ENCODE results near the gene ABHD8. TPM values are rescaled to one million over a fixed set of nuclear protein-coding genes. Genes with fewer than 3 reads are reported as not detected.

ABHD8 gene
- total and polyA plus RNA-seq, 2 of the 13 experiments (the other 11 are each of a cell fraction or from before 2014, with no cell fraction given) = 6.3 to 7.2 TPM

- no peak for TF ChIP-seq ZNF333 (CRISPR knock-in tag; IDR thresholded peaks at IDR 0.05; ENCODE audit: borderline replicate concordance)
- no peak for TF ChIP-seq ARNT (IDR thresholded peaks at IDR 0.05)
- TF ChIP-seq CC2D1A (CRISPR knock-in tag; IDR thresholded peaks at IDR 0.05) = no peak
- TF ChIP-seq TBX2 (CRISPR knock-in tag; IDR thresholded peaks at IDR 0.05; ENCODE audit: borderline replicate concordance) = no peak
- TF ChIP-seq MEF2D (CRISPR knock-in tag; IDR thresholded peaks at IDR 0.05) = no peak
- no peak for TF ChIP-seq E2F5 (CRISPR knock-in tag; conservative IDR thresholded peaks at IDR 0.05)
- TF ChIP-seq ZNF501 (CRISPR knock-in tag; IDR thresholded peaks at IDR 0.05) = no peak
- 0 out of 2 replicates have a peak, but pooled peaks have one; percentile 33 for TF ChIP-seq GATAD2A (CRISPR knock-in tag; IDR thresholded peaks at IDR 0.05)
- no peak; the same call in 1 of the 2 replicates for TF ChIP-seq ZNF546 (CRISPR knock-in tag; conservative IDR thresholded peaks at IDR 0.05)
- TF ChIP-seq, protein P1, sequence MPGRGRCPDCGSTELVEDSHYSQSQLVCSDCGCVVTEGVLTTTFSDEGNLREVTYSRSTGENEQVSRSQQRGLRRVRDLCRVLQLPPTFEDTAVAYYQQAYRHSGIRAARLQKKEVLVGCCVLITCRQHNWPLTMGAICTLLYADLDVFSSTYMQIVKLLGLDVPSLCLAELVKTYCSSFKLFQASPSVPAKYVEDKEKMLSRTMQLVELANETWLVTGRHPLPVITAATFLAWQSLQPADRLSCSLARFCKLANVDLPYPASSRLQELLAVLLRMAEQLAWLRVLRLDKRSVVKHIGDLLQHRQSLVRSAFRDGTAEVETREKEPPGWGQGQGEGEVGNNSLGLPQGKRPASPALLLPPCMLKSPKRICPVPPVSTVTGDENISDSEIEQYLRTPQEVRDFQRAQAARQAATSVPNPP (CRISPR knock-in tag; IDR thresholded peaks at IDR 0.05) = no peak
- no peak for TF ChIP-seq CAMTA2 (CRISPR knock-in tag; IDR thresholded peaks at IDR 0.05; ENCODE audit: borderline replicate concordance)
- 0 out of 2 replicates have a peak, but pooled peaks have one; percentile 6 for TF ChIP-seq ARNT2 (CRISPR knock-in tag; IDR thresholded peaks at IDR 0.05; ENCODE audit: low read depth)
- TF ChIP-seq SSRP1 (CRISPR knock-in tag; IDR thresholded peaks at IDR 0.05) = no peak
- no peak for TF ChIP-seq ELF4 (CRISPR knock-in tag; IDR thresholded peaks at IDR 0.05; ENCODE audit: borderline replicate concordance)
- TF ChIP-seq REL (CRISPR knock-in tag; conservative IDR thresholded peaks at IDR 0.05) = no peak
- no peak for TF ChIP-seq ZBTB21 (CRISPR knock-in tag; IDR thresholded peaks at IDR 0.05)
- TF ChIP-seq POLR2AphosphoS2 (IDR thresholded peaks at IDR 0.05; ENCODE audit: low read depth, low read length) = no peak
- TF ChIP-seq ZNF530 (CRISPR knock-in tag; IDR thresholded peaks at IDR 0.05; ENCODE audit: low read depth) = no peak
- TF ChIP-seq ATF1 (CRISPR knock-in tag; IDR thresholded peaks at IDR 0.05) = no peak
- TF ChIP-seq, protein P2, sequence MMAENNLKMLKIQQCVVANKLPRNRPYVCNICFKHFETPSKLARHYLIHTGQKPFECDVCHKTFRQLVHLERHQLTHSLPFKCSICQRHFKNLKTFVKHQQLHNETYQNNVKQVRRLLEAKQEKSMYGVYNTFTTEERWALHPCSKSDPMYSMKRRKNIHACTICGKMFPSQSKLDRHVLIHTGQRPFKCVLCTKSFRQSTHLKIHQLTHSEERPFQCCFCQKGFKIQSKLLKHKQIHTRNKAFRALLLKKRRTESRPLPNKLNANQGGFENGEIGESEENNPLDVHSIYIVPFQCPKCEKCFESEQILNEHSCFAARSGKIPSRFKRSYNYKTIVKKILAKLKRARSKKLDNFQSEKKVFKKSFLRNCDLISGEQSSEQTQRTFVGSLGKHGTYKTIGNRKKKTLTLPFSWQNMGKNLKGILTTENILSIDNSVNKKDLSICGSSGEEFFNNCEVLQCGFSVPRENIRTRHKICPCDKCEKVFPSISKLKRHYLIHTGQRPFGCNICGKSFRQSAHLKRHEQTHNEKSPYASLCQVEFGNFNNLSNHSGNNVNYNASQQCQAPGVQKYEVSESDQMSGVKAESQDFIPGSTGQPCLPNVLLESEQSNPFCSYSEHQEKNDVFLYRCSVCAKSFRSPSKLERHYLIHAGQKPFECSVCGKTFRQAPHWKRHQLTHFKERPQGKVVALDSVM (CRISPR knock-in tag; IDR thresholded peaks at IDR 0.05) = no peak
- TF ChIP-seq ZNF367 (CRISPR knock-in tag; IDR thresholded peaks at IDR 0.05; ENCODE audit: borderline replicate concordance) = no peak
- no peak for TF ChIP-seq SMYD3 (CRISPR knock-in tag; IDR thresholded peaks at IDR 0.05)
- TF ChIP-seq, protein P3, sequence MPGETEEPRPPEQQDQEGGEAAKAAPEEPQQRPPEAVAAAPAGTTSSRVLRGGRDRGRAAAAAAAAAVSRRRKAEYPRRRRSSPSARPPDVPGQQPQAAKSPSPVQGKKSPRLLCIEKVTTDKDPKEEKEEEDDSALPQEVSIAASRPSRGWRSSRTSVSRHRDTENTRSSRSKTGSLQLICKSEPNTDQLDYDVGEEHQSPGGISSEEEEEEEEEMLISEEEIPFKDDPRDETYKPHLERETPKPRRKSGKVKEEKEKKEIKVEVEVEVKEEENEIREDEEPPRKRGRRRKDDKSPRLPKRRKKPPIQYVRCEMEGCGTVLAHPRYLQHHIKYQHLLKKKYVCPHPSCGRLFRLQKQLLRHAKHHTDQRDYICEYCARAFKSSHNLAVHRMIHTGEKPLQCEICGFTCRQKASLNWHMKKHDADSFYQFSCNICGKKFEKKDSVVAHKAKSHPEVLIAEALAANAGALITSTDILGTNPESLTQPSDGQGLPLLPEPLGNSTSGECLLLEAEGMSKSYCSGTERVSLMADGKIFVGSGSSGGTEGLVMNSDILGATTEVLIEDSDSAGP (CRISPR knock-in tag; IDR thresholded peaks at IDR 0.05; ENCODE audit: borderline replicate concordance) = no peak
- TF ChIP-seq RORA (CRISPR knock-in tag; IDR thresholded peaks at IDR 0.05) = no peak
Measured at GRCh38 chr19:17333611-17334413, 30.6 kb upstream of the ABHD8 start (continued).
